Measurements from ENCODE around the gene SHISA5.

DNA sequence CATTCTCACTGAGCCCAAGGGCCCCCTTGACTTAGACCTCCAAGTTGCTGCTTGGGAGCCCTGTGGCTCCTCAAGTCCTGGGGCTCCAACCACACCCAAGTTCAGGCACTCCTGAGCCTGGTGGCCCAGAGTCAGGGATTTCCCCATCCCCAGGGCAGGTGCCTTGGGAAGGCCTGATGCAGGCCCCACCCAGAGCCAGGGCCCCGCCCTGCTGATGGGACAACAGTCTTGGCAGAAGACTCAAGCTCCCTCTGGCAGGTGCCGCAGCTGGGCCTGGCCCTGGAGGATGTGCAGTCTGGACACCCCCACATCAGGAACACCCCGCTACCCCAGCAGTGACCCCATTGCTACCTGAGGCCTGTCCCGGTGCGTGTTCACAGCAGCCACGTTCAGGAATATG is 17.7 kb upstream of the SHISA5 start:
- TF ChIP-seq, protein P1, sequence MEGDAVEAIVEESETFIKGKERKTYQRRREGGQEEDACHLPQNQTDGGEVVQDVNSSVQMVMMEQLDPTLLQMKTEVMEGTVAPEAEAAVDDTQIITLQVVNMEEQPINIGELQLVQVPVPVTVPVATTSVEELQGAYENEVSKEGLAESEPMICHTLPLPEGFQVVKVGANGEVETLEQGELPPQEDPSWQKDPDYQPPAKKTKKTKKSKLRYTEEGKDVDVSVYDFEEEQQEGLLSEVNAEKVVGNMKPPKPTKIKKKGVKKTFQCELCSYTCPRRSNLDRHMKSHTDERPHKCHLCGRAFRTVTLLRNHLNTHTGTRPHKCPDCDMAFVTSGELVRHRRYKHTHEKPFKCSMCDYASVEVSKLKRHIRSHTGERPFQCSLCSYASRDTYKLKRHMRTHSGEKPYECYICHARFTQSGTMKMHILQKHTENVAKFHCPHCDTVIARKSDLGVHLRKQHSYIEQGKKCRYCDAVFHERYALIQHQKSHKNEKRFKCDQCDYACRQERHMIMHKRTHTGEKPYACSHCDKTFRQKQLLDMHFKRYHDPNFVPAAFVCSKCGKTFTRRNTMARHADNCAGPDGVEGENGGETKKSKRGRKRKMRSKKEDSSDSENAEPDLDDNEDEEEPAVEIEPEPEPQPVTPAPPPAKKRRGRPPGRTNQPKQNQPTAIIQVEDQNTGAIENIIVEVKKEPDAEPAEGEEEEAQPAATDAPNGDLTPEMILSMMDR (IDR thresholded peaks at IDR 0.05) = no peak
- TF ChIP-seq ZBTB21 (CRISPR knock-in tag; IDR thresholded peaks at IDR 0.05; ENCODE audit: borderline replicate concordance) (no peak), ZNF121 (CRISPR knock-in tag; IDR thresholded peaks at IDR 0.05) (no peak), TCF7 (CRISPR knock-in tag; IDR thresholded peaks at IDR 0.05; ENCODE audit: low read depth) (no peak), SP1 (CRISPR knock-in tag; conservative IDR thresholded peaks at IDR 0.05) (no peak), ATF1 (CRISPR knock-in tag; IDR thresholded peaks at IDR 0.05) (no peak)
- TF ChIP-seq, protein P2, sequence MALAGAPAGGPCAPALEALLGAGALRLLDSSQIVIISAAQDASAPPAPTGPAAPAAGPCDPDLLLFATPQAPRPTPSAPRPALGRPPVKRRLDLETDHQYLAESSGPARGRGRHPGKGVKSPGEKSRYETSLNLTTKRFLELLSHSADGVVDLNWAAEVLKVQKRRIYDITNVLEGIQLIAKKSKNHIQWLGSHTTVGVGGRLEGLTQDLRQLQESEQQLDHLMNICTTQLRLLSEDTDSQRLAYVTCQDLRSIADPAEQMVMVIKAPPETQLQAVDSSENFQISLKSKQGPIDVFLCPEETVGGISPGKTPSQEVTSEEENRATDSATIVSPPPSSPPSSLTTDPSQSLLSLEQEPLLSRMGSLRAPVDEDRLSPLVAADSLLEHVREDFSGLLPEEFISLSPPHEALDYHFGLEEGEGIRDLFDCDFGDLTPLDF (CRISPR knock-in tag; IDR thresholded peaks at IDR 0.05) = no peak
- TF ChIP-seq, protein P3, sequence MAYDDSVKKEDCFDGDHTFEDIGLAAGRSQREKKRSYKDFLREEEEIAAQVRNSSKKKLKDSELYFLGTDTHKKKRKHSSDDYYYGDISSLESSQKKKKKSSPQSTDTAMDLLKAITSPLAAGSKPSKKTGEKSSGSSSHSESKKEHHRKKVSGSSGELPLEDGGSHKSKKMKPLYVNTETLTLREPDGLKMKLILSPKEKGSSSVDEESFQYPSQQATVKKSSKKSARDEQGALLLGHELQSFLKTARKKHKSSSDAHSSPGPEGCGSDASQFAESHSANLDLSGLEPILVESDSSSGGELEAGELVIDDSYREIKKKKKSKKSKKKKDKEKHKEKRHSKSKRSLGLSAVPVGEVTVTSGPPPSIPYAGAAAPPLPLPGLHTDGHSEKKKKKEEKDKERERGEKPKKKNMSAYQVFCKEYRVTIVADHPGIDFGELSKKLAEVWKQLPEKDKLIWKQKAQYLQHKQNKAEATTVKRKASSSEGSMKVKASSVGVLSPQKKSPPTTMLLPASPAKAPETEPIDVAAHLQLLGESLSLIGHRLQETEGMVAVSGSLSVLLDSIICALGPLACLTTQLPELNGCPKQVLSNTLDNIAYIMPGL (CRISPR knock-in tag; IDR thresholded peaks at IDR 0.05) = no peak
- TF ChIP-seq, protein P4, sequence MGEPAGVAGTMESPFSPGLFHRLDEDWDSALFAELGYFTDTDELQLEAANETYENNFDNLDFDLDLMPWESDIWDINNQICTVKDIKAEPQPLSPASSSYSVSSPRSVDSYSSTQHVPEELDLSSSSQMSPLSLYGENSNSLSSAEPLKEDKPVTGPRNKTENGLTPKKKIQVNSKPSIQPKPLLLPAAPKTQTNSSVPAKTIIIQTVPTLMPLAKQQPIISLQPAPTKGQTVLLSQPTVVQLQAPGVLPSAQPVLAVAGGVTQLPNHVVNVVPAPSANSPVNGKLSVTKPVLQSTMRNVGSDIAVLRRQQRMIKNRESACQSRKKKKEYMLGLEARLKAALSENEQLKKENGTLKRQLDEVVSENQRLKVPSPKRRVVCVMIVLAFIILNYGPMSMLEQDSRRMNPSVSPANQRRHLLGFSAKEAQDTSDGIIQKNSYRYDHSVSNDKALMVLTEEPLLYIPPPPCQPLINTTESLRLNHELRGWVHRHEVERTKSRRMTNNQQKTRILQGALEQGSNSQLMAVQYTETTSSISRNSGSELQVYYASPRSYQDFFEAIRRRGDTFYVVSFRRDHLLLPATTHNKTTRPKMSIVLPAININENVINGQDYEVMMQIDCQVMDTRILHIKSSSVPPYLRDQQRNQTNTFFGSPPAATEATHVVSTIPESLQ (CRISPR knock-in tag; IDR thresholded peaks at IDR 0.05) = no peak
- TF ChIP-seq, protein P5, sequence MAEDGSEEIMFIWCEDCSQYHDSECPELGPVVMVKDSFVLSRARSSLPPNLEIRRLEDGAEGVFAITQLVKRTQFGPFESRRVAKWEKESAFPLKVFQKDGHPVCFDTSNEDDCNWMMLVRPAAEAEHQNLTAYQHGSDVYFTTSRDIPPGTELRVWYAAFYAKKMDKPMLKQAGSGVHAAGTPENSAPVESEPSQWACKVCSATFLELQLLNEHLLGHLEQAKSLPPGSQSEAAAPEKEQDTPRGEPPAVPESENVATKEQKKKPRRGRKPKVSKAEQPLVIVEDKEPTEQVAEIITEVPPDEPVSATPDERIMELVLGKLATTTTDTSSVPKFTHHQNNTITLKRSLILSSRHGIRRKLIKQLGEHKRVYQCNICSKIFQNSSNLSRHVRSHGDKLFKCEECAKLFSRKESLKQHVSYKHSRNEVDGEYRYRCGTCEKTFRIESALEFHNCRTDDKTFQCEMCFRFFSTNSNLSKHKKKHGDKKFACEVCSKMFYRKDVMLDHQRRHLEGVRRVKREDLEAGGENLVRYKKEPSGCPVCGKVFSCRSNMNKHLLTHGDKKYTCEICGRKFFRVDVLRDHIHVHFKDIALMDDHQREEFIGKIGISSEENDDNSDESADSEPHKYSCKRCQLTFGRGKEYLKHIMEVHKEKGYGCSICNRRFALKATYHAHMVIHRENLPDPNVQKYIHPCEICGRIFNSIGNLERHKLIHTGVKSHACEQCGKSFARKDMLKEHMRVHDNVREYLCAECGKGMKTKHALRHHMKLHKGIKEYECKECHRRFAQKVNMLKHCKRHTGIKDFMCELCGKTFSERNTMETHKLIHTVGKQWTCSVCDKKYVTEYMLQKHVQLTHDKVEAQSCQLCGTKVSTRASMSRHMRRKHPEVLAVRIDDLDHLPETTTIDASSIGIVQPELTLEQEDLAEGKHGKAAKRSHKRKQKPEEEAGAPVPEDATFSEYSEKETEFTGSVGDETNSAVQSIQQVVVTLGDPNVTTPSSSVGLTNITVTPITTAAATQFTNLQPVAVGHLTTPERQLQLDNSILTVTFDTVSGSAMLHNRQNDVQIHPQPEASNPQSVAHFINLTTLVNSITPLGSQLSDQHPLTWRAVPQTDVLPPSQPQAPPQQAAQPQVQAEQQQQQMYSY (CRISPR knock-in tag; IDR thresholded peaks at IDR 0.05) = no peak
